GM12891 (cell line): ENCODE data around the gene SERPINE2.

Experiments used
- DNase-seq: peaks from one replicate; pipeline ENCODE4 v3.0.0; 2011; ENCODE audit warnings: low spot score; ENCODE audit not compliant: insufficient read length
- FAIRE-seq: peaks from 2 replicates; lab custom pipeline; 2011; peaks lifted over from hg19 to GRCh38; lab: Jason Lieb, UNC
- PAX5 ChIP-seq: IDR thresholded peaks from 2 replicates; pipeline ENCODE4 v1.6.1; 2011; ENCODE audit warnings: low read length, moderate library complexity, mild to moderate bottlenecking; ENCODE audit not compliant: insufficient read depth, severe bottlenecking
- POLR2A ChIP-seq: IDR thresholded peaks from 2 replicates; pipeline ENCODE4 v1.6.1; 2011; ENCODE audit warnings: low read depth, low read length, control low read depth
- POLR2AphosphoS5 ChIP-seq: IDR thresholded peaks from 2 replicates; pipeline ENCODE4 v1.6.1; 2011; ENCODE audit warnings: low read depth, low read length, control low read depth
- POU2F2 ChIP-seq: IDR thresholded peaks from 2 replicates; pipeline ENCODE4 v1.6.1; 2011; ENCODE audit warnings: low read depth, mild to moderate bottlenecking, control low read depth, low read length, moderate library complexity
- SPI1 ChIP-seq: IDR thresholded peaks from 2 replicates; pipeline ENCODE4 v1.6.1; 2011; ENCODE audit warnings: low read depth, low read length, control low read depth
- TAF1 ChIP-seq: IDR thresholded peaks from 2 replicates; pipeline ENCODE4 v1.6.1; 2011; ENCODE audit warnings: low read depth, low read length, control low read depth

SERPINE2 gene

GRCh38 chr2:223969315-223969714 lies 69.8 kb downstream of the SERPINE2 start:
- FAIRE-seq (no peak), DNase-seq (no peak)
- no peak for TF ChIP-seq TAF1
- no peak for TF ChIP-seq POLR2A
- no peak for TF ChIP-seq POLR2AphosphoS5
- no peak for TF ChIP-seq POU2F2
- TF ChIP-seq SPI1, result no peak
- no peak for TF ChIP-seq PAX5

DNA sequence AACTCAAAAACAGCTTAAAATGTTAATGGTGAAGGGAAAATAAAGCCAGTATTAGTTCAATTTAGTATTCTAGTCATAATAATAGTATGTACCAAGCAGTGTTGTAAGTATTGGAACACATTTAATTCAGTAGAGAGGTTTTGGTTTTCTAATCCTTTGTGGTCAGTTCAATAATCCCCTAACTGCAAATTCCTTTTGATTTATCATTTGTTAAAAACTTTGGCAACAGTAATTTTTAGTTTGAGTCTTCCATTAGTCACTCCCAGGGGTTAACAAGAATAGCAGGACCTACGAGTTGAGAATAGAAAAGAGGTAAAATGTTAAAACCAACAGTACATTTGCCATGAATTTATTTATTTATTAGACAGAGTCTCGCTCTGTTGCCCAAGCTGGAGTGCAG lies 71.1 kb downstream of the SERPINE2 start:
- no peak for DNase-seq
- FAIRE-seq, result no peak
- no peak for TF ChIP-seq SPI1
- no peak for TF ChIP-seq POLR2AphosphoS5
- TF ChIP-seq POU2F2, result no peak
- TF ChIP-seq TAF1, result no peak
- no peak for TF ChIP-seq PAX5
- TF ChIP-seq POLR2A, result no peak

DNA sequence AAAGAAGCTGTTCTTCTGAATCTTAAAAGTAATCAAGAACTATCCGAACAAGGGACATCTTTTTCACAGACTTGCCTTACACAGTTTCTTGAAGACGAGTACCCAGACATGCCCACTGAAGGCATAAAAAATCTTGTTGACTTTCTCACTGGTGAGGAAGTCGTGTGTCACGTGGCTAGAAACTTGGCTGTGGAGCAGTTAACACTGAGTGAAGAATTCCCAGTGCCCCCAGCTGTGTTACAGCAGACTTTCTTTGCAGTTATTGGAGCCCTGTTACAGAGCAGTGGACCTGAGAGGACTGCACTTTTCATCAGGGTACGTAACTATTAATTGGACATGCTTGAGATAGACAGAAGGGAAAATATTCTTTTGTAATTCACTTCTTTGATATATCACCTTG lies 79.4 kb downstream of the SERPINE2 start:
- FAIRE-seq, result peak; percentile 5
- no peak for TF ChIP-seq PAX5
- TF ChIP-seq POLR2AphosphoS5, result no peak
- 0 out of 2 replicates have a peak, but pooled peaks have one; percentile 4 for TF ChIP-seq SPI1
- TF ChIP-seq TAF1, result no peak
- no peak for DNase-seq

DNA sequence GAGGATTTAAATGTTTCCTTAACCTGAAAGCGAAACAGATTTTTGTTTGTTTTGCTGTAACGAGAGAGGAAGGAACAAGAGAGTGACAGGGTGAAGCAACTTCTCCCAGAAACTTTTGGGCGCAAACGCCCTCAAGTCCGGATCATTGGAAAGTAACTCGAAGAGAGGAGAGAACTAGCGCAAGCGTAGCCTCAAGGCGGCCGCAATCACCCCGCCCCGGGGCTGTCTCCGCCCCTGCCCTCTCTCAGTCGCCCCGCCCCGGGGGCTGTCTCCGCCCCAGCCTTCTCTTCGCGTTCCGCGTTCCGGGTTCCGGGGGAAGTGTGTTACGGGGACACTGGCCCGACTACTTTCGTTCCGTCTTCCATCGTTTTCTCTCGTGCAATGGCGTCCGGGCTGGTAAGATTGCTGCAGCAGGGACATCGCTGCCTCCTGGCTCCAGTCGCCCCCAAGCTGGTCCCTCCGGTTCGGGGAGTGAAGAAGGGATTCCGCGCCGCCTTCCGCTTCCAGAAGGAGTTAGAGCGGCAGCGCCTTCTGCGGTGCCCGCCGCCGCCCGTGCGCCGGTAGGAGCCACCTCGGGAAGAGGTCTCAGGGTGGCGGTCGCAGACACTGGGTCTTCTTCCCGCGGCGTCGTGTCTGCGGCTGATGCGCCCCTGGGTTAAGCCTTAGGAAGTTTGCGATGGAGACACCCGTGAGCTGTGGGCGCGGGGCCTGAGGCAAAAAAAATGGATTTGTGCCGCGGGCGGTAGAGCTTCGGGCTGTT lies 81.8 kb downstream of the SERPINE2 start, which contains the start of gene MRPL44:
Gene MRPL44, plus strand, starts transcription at position 372 of the 760 bp plus-strand sequence. Its CDS starts 10 bp downstream, at position 382.
- peak; percentile 69 for DNase-seq
- FAIRE-seq, result peak; percentile 96
- TF ChIP-seq POU2F2 (peak; percentile 91), PAX5 (peak; percentile 29), TAF1 (peak; percentile 97), POLR2AphosphoS5 (peak; percentile 81), POLR2A (peak; percentile 82), SPI1 (no peak)

GRCh38 chr2:223956300-223956699 lies 82.8 kb downstream of the SERPINE2 start:
- FAIRE-seq (peak; percentile 59), DNase-seq (no peak)

DNA sequence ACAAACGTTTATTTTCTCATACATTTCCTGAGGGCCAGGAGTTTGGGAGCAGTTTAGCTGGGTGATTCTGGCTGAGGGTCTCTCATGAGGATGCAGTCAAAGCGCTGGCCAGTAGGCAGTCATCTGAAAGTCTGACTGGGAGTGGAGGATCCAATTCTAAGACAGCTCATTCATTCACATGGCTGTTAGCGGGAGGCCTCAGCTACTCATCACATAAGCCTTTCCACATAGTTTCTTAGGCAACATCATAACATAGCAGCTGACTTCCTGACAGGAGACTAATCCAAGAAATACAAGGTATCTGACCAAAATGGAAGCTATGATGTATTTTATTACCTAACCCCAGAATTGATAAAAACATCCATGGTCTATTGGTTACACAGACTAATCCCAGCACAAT lies 84.7 kb downstream of the SERPINE2 start:
- no peak for TF ChIP-seq PAX5
- TF ChIP-seq POLR2AphosphoS5, result no peak
- TF ChIP-seq POLR2A, result no peak
- no peak for TF ChIP-seq SPI1
- TF ChIP-seq POU2F2, result no peak
- no peak for TF ChIP-seq TAF1
- no peak for FAIRE-seq
- DNase-seq, result no peak

More at GRCh38 chr2:223956300-223956699, 82.8 kb downstream of the SERPINE2 start:
- TF ChIP-seq PAX5 (no peak), POLR2A (no peak), POLR2AphosphoS5 (no peak), SPI1 (no peak)

DNA sequence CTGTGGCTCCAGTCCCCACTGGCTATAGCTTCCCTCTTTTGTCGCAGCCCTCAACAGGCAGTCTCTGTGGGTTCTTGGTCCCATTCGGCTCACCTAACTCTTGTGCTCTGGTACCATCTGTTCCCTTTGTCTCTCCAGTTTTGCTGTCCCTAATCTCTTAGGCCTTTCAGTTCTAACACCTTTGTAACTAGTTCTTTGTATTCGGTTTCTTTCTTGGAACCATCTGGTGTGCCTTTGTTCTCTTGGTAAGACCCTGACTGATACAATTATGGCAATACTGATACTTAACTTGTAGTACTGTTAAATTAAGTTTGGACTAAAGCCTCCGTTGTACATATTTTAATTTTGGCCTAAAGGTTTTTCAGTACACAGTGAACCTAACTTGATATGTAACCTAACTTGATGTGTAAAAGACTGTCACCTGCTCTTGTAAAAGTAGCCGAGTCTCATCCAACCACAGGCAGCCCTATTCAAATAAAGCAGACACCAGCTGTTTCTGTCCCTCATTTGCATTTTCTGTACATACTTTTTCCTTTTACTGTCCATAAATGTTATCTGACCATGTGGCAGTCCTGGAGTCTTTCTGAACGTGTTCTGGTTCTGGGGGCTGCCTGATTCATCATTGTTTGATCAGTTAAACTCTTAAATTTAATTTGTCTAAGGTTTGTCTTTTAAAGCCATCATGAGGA lies 86.7 kb downstream of the SERPINE2 start:
- DNase-seq (no peak), FAIRE-seq (peak; percentile 90)
- TF ChIP-seq POLR2A (no peak), POU2F2 (peak; percentile 71; the same call in 1 of the 2 replicates), POLR2AphosphoS5 (no peak), SPI1 (no peak), TAF1 (no peak)

GRCh38 chr2:223950448-223951347 lies 88.4 kb downstream of the SERPINE2 start:
- FAIRE-seq, result peak; percentile 75
- TF ChIP-seq TAF1 (no peak), PAX5 (no peak), SPI1 (peak; percentile 51), POU2F2 (no peak)
- DNase-seq, result no peak

DNA sequence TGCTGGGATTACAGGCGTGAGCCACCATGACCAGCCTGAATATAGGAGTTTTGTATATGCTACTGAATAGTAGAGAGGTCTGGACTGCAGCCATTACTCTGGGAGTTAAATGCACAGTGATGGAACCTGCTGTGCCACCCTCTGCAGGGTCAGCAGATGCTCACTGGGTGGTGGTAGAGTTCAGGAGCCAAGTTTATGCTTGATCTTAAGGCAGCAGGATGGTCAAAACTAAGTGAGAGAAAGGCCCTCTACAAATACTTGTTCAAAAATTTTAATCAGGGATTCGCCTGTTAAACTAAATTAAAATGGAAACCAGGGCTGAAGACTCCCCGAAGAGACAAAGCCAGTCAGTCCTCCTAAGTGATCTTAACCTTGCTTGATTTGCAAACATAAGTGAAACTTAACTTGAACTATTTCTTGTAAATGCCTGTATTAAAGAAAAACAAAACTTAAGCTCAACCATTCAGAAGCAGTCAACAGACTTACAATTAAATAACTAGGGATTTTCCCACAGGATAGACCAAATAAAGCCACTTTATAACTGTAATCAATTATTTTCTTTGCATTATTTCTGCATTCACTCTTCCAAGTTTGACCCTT lies 89.7 kb downstream of the SERPINE2 start:
- FAIRE-seq, result peak; percentile 23
- TF ChIP-seq POLR2A (no peak), POU2F2 (no peak), SPI1 (no peak), POLR2AphosphoS5 (no peak), TAF1 (no peak), PAX5 (no peak)
- DNase-seq, result no peak
